SK-N-MC (cell line): ENCODE data around the gene RAD51D.

ENCODE experiments used
- EZH2 ChIP-seq: fragments of 200-600 bp; sonication (generic); IDR thresholded peaks from one replicate; pipeline ENCODE4 v1.6.1; 2017; ENCODE audit warnings: antibody characterized with exemption
- FOXP2 ChIP-seq: optimal IDR thresholded peaks from 2 replicates; pipeline ENCODE3; 2011; ENCODE audit warnings: mild to moderate bottlenecking, moderate library complexity; ENCODE audit not compliant: insufficient read depth; ENCODE audit errors: extremely low read length, control extremely low read depth
- POLR2AphosphoS5 ChIP-seq: IDR thresholded peaks from 2 replicates; pipeline ENCODE4 v1.6.1; 2012; ENCODE audit warnings: mild to moderate bottlenecking, low read depth, low read length, borderline replicate concordance

- TF ChIP-seq EZH2 (no peak), POLR2AphosphoS5 (no peak), FOXP2 (no peak)
These were observed 45.1 kb upstream of the RAD51D start for GRCh38 chr17:35164716-35165115.
